Neuron (in vitro differentiated cells): ENCODE results near the gene PDLIM5.

Experiments
- H2AFZ ChIP-seq: one replicate; pipeline ENCODE4 v1.6.1; 2013; ENCODE audit warnings: low read depth, mild to moderate bottlenecking, inconsistent platforms, low read length, moderate library complexity
- H3K27me3 ChIP-seq: one replicate; pipeline ENCODE4 v1.6.1; 2013; ENCODE audit warnings: low read length; ENCODE audit not compliant: insufficient read depth
- H3K36me3 ChIP-seq: one replicate; pipeline ENCODE4 v1.6.1; 2013; ENCODE audit warnings: low read length; ENCODE audit not compliant: insufficient read depth
- H3K4me1 ChIP-seq: one replicate; pipeline ENCODE4 v1.6.1; 2013; ENCODE audit warnings: low read length; ENCODE audit not compliant: insufficient read depth
- H3K4me3 ChIP-seq: 2 replicates; pipeline ENCODE4 v1.5.1; 2013; ENCODE audit warnings: mild to moderate bottlenecking, low read length, moderate library complexity
- H3K9me3 ChIP-seq: one replicate; pipeline ENCODE4 v1.6.1; 2013; ENCODE audit warnings: low read length

The PDLIM5 gene

DNA sequence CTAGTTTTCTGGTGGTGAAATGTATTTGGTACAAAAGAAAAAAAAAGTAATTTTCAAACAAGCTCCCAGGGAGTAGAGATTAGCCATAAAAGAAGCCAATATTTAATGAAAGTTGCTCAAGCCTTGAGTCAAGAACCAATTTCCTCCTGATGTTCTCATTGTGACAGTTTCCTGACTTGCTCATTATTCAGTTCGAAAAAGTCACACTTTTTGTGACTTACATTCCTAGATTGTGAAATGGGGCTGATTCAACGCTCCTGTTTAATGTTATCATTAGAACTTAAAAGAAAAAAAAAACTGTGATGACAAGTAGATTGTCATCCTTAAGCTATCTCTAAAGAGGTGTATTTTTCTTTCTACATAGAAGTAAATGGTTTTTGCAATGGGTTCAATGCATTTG, 183.4 kb downstream of the PDLIM5 start:
- Histone ChIP-seq H3K36me3 (peaks cover 6% of the 10 kb centered on the region), H2AFZ (no peak overlapping the region), H3K4me3 (no peak overlapping the region), H3K27me3 (no peaks in the 10 kb centered on the region), H3K4me1 (peaks cover 6% of the 10 kb centered on the region), H3K9me3 (no peaks in the 10 kb centered on the region)

DNA sequence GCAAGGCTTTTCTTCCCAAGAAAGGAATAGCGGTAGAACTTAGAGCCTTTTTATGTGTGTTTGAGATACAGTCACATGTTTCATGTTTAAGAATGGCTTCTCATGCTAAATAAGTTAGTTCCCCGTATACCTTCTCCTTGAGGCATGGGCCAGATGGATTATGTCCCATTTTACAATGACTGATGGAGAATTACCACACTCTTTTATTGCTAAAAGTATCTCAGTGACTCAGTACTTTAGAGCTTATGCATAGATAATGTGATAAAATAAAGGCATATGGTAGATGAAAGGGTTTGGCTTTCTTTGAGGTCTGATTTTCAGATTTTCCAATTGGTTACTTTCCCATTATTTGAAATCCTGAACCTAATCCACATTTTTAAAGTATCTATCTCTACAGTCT, 184.3 kb downstream of the PDLIM5 start:
- H3K4me1 ChIP-seq = peaks cover 6% of the 10 kb centered on the region
- H3K36me3 ChIP-seq = peaks cover 14% of the 10 kb centered on the region
- H3K9me3 ChIP-seq = no peaks in the 10 kb centered on the region
- H2AFZ ChIP-seq = no peak overlapping the region
- no peak overlapping the region for H3K4me3 ChIP-seq
- no peaks in the 10 kb centered on the region for H3K27me3 ChIP-seq

- H3K9me3 ChIP-seq = no peaks in the 10 kb centered on the region
- no peak overlapping the region for H3K4me3 ChIP-seq
- H3K4me1 ChIP-seq = no peaks in the 10 kb centered on the region
- peaks cover 25% of the 10 kb centered on the region for H3K36me3 ChIP-seq
- no peak overlapping the region for H2AFZ ChIP-seq
- no peaks in the 10 kb centered on the region for H3K27me3 ChIP-seq
Measured at GRCh38 chr4:94639298-94639697, 187.6 kb downstream of the PDLIM5 start.

DNA sequence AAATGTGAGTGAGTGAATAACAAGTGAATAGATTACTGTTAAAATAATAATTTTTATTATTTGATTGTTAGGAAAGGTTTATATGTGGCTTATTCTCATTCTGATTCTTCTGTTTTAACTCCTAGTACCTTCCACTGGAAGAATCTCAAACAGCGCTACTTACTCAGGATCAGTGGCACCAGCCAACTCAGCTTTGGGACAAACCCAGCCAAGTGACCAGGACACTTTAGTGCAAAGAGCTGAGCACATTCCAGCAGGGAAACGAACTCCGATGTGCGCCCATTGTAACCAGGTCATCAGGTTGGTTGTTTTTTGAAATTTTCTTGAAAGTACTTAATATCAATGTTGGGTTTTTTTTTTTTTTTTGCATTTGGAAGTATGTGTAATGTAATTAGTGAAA, 188.4 kb downstream of the PDLIM5 start:
- H3K36me3 ChIP-seq = peaks cover 25% of the 10 kb centered on the region
- H2AFZ ChIP-seq = no peak overlapping the region
- no peaks in the 10 kb centered on the region for H3K4me1 ChIP-seq
- no peak overlapping the region for H3K4me3 ChIP-seq
- no peaks in the 10 kb centered on the region for H3K27me3 ChIP-seq
- H3K9me3 ChIP-seq = no peaks in the 10 kb centered on the region

DNA sequence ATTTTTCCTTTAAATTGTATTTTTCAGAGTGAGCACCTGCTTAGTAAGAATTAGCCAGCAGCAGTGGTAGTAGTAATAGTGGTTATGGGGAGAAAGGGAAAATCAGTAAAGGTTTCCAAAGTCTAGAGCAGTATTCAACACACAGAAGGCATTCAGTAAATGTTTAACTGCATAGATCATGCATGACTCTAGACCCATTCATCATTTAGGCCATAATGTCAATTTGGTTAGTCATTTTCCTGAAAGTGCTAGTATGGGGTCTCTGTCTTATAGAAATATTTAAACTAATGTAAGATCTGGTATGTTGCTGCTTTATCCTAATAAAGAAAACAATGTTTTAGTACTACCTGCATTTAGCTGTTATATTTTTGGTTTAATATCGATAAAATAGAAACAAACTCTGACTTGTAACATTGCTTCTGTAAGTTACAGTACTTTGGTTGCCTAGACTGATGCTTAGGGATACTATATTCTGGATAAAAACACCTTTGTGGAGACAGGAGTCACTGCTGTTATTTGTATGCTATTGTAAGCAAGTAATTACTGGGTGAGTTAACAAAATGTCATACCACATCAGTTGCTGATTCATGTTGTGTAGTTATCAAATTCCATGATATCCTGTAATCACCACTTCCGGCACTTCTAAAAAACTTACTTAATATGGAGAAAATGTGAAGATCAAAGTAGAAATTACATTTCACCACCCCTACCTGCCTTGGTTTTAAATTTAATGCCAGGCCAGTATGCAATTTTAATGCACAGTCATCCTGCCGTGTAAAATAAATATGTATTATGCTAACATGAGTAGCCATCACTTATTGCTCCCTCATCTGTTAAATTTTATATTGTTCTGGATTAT, 190.2 kb downstream of the PDLIM5 start:
- H2AFZ ChIP-seq = no peak overlapping the region
- H3K4me1 ChIP-seq = no peaks in the 10 kb centered on the region
- H3K4me3 ChIP-seq = no peak overlapping the region
- H3K9me3 ChIP-seq = no peaks in the 10 kb centered on the region
- H3K36me3 ChIP-seq = peaks cover 39% of the 10 kb centered on the region
- H3K27me3 ChIP-seq = no peaks in the 10 kb centered on the region

GRCh38 chr4:94642561-94642866, 190.8 kb downstream of the PDLIM5 start:
- Histone ChIP-seq H3K36me3 (peaks cover 40% of the 10 kb centered on the region), H3K4me3 (no peak overlapping the region), H3K4me1 (no peaks in the 10 kb centered on the region), H2AFZ (no peak overlapping the region), H3K9me3 (no peaks in the 10 kb centered on the region), H3K27me3 (no peaks in the 10 kb centered on the region)

GRCh38 chr4:94648699-94649098, 197.0 kb downstream of the PDLIM5 start:
- H3K36me3 ChIP-seq = peaks cover 20% of the 10 kb centered on the region
- no peaks in the 10 kb centered on the region for H3K27me3 ChIP-seq
- H3K9me3 ChIP-seq = no peaks in the 10 kb centered on the region
- H3K4me3 ChIP-seq = no peak overlapping the region
- H2AFZ ChIP-seq = no peak overlapping the region
- no peaks in the 10 kb centered on the region for H3K4me1 ChIP-seq

DNA sequence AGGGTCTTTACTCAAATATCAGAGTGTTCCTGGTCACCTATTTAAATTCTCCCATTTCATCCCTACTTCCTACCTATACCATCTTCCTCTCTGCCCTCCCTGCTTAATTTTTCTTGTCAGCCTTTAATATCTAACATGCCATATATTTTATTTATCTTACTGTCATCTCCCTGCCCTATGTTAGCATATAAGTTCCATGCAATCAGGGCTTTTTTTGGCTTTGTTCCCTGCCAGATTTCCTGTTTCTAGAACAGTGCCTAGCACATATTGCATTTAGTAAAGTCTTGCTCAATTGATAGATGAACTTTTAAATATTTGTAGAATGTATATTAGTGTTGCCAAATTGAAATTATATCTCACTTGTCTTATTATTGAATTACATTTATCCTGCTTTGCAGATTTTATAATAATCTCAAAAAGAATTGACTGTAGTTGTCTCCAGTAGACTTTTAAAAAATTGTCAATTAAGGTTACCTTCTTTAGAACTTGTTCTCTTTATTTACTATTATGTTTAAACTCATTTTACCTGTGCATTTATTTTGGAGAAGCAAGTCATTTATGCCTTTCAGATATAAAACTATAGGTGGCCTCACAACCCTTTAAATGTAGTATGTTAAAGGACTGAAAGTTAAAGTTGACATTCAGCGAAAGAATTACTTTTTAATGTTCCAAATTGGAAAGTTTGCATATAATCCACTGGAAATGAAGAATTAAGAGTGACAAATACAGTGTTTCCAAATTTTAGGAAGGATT, 197.8 kb downstream of the PDLIM5 start:
- Histone ChIP-seq H3K4me3 (no peak overlapping the region), H2AFZ (no peak overlapping the region), H3K4me1 (peaks cover 3% of the 10 kb centered on the region), H3K27me3 (no peaks in the 10 kb centered on the region), H3K9me3 (peaks cover 1% of the 10 kb centered on the region), H3K36me3 (peaks cover 20% of the 10 kb centered on the region)

DNA sequence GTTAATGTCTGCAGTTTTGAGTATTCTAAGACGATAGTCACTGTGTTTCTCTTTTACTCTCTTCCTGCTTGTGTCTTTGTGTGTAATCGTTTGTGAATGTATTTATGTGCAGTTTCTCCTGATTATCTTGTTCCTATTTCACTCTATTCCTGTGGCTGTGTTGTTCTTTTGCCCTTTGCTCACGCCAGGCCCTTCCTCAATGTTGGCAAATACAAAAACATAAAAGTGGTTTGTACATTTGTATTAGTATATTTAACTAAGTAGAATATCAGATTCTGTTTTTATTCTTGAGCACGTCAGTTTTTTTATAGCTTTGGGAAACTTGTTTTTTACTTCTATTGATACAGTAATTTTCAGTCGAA, 198.4 kb downstream of the PDLIM5 start:
- peaks cover 20% of the 10 kb centered on the region for H3K36me3 ChIP-seq
- H3K9me3 ChIP-seq = peaks cover 1% of the 10 kb centered on the region
- no peak overlapping the region for H2AFZ ChIP-seq
- no peak overlapping the region for H3K4me3 ChIP-seq
- H3K4me1 ChIP-seq = peaks cover 3% of the 10 kb centered on the region
- H3K27me3 ChIP-seq = no peaks in the 10 kb centered on the region

DNA sequence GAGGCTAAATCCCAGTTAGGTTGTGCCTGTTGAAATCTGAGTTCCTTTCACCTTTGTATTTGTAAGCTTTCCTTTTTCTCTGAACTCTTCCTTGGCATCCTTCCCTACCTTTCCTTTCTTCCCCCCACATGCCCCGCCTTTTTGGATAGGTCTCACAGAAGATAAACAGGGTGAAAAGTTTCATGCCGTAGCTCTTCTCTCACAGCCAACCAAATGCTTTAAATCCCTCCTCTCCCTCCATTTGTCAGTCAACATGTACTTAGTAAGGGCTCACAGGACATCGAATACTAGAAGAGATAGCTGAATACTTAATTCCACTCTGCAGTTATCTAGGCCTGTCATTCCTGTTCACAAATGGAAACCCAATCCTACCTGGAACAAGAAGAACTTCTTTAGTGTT, 198.9 kb downstream of the PDLIM5 start:
- Histone ChIP-seq H3K4me1 (peaks cover 3% of the 10 kb centered on the region), H3K27me3 (no peaks in the 10 kb centered on the region), H2AFZ (no peak overlapping the region), H3K4me3 (no peak overlapping the region), H3K36me3 (peaks cover 15% of the 10 kb centered on the region), H3K9me3 (peaks cover 1% of the 10 kb centered on the region)

DNA sequence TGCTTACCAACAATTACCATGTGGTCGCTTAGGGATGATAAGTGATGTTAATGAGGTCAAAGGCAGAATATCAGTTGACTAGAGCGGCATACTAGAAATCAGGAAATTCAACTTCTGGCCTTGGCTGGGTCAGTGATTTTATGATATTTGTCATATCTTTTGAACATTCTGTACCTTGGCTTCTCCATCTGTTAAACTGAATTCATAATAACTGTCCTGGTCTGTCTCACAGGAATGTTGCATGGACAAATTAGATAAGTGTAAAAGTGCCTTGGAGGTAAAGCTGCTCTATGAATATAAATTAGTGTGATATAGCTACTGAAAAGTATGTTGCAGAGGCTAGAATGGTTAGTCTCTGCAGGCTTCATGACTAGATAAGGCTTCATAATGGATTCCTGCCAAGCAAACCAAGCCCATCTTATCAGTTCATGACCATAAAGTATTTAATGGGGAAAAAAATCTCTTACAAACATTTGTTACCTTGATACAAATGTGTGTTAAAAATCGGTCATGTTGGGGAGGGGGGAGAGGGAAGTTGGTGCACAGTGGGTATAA, 201.4 kb downstream of the PDLIM5 start:
- H3K4me1 ChIP-seq = peaks cover 3% of the 10 kb centered on the region
- no peaks in the 10 kb centered on the region for H3K27me3 ChIP-seq
- peaks cover 16% of the 10 kb centered on the region for H3K36me3 ChIP-seq
- peaks cover 1% of the 10 kb centered on the region for H3K9me3 ChIP-seq
- H3K4me3 ChIP-seq = no peak overlapping the region
- H2AFZ ChIP-seq = no peak overlapping the region

GRCh38 chr4:94653984-94654609, 202.4 kb downstream of the PDLIM5 start:
- Histone ChIP-seq H2AFZ (no peak overlapping the region), H3K4me1 (peaks cover 3% of the 10 kb centered on the region), H3K9me3 (peaks cover 1% of the 10 kb centered on the region), H3K4me3 (no peak overlapping the region), H3K36me3 (peaks cover 20% of the 10 kb centered on the region), H3K27me3 (no peaks in the 10 kb centered on the region)

GRCh38 chr4:94654714-94655113, 203.0 kb downstream of the PDLIM5 start:
- H3K9me3 ChIP-seq = peaks cover 1% of the 10 kb centered on the region
- peaks cover 3% of the 10 kb centered on the region for H3K4me1 ChIP-seq
- no peaks in the 10 kb centered on the region for H3K27me3 ChIP-seq
- peaks cover 20% of the 10 kb centered on the region for H3K36me3 ChIP-seq
- H2AFZ ChIP-seq = no peak overlapping the region
- H3K4me3 ChIP-seq = no peak overlapping the region
